Right lobe of liver (tissue), 6 donors: Measurements from ENCODE around the gene TBCC. TPM values are rescaled to one million over a fixed set of nuclear protein-coding genes. Genes with fewer than 3 reads are reported as not detected.
A peak's percentile ranks its signal among the peaks of the same experiment; 100 is the strongest.

Source experiments
- ATAC-seq, 4 donors: fragments of 200-7000 bp; cut with Tn5 transposase; one replicate each; pipeline ENCODE4 v1.9.1; 2020; ENCODE audit warnings: mild to moderate bottlenecking in 4 of 4, moderate library complexity in 4 of 4
- DNase-seq, 3 donors: peaks; one replicate each; pipeline ENCODE4 v3.0.0-alpha.2; 2020
- H3K27ac ChIP-seq, 3 donors: fragments of 200-600 bp; one replicate each; pipeline ENCODE4 v1.8.0; 2022
- H3K27me3 ChIP-seq, 2 donors: fragments of 200-600 bp; one replicate each; pipeline ENCODE4 v1.8.0; 2022
- H3K36me3 ChIP-seq, 4 donors: fragments of 200-600 bp; sonication (generic) in 1 of 4; one replicate each; pipeline versions ENCODE4 v1.5.1 to v1.8.0; 2017 to 2022; ENCODE audit warnings: control low read depth in 1 of 4
- H3K4me1 ChIP-seq, 4 donors: fragments of 200-600 bp; sonication (generic) in 1 of 4; one replicate each; pipeline versions ENCODE4 v1.5.1 to v1.8.0; 2017 to 2022; ENCODE audit warnings: control low read depth in 1 of 4
- H3K4me3 ChIP-seq, 3 donors: fragments of 200-600 bp; one replicate each; pipeline ENCODE4 v1.8.0; 2022
- H3K9me3 ChIP-seq, 4 donors: fragments of 200-600 bp; sonication (generic) in 1 of 4; one replicate each; pipeline versions ENCODE4 v1.5.1 to v1.8.0; 2017 to 2022; ENCODE audit warnings: control low read depth in 1 of 4
- CTCF ChIP-seq, 4 donors: fragments of 200-600 bp in 3 of 4; fragments of 450-650 bp in 1 of 4; IDR thresholded peaks; one replicate each; pipeline versions ENCODE4 v1.5.1 to v1.8.0; 2016 to 2022; ENCODE audit warnings: antibody characterized with exemption in 4 of 4, mild to moderate bottlenecking in 2 of 4
- POLR2A ChIP-seq: fragments of 450-650 bp; IDR thresholded peaks from one replicate; pipeline ENCODE4 v1.6.1; 2017; ENCODE audit warnings: antibody characterized with exemption, mild to moderate bottlenecking
- WGBS: methylation state at CpG from one replicate; pipeline ENCODE4 v1.1.6; 2018; ENCODE audit warnings: low coverage, low lambda C conversion rate; ENCODE audit not compliant: insufficient coverage; ENCODE audit errors: missing lambda C conversion rate; 5-methylcytosine and 5-hydroxymethylcytosine counted together
- intact Hi-C, 2 donors: fragments of 100-400 bp; cut with DNase I; formaldehyde crosslinking; loops; one replicate each; pipeline versions ENCODE4 v1.11.2 to v1.14.1; 2022
- total RNA-seq, 6 experiments: library from RNA; depleted of rRNA in 2 of 6; stranded (reverse); fragments of >200 nt in 2 of 6; fragmentation: NEBNext Ultra II Directional in 3 of 6; extraction: Animal tissue kit (Norgen Biotek cat#: 25700) in 3 of 6; gene quantifications; one replicate each; pipeline versions ENCODE4 v1.1.0 to v1.2.4, GENCODE V29; 2016 to 2023
- donor health status: DM: no; HTN: yes; CAD: no.
- donor health status: DM: no; HTN: no; CAD: no.
- donor health status: DM: no; HTN: no; CAD: no.
- donor health status: DM: no; HTN: yes; CAD: no.
- donor health status: DM: no; HTN: yes; CAD: no.

TBCC gene
- total RNA-seq, 6 experiments from 2014 or later: 5.4 to 12.2 (median 6.3) TPM

GRCh38 chr6:42724825-42725224 is 21.1 kb downstream of the TBCC start:
- intact Hi-C loops: no loop called here
- no peak for ATAC-seq
- Histone ChIP-seq H3K4me3 (no peak overlapping the region), H3K27me3 (no peaks in the 10 kb centered on the region), H3K4me1 (peaks cover 0 to 7% (median under 1%) of the 10 kb centered on the region in 4 donors), H3K36me3 (no peaks in the 10 kb centered on the region), H3K9me3 (no peaks in the 10 kb centered on the region), H3K27ac (no peak overlapping the region)
- TF ChIP-seq POLR2A: no peak
- no peak for TF ChIP-seq CTCF (IDR thresholded peaks at IDR 0.05)
- DNase-seq: no peak

GRCh38 chr6:42722497-42722896 is 23.4 kb downstream of the TBCC start, which contains the start of gene PRPH2:
TSS of gene PRPH2 (minus strand) at chr6:42722597. CDS start at chr6:42722334, 263 bp downstream.
- H3K4me3 ChIP-seq: no peak within 1 kb of the TSS
- no peak for ATAC-seq
- intact Hi-C loops: no loop called here
- TF ChIP-seq CTCF (IDR thresholded peaks at IDR 0.05) (no peak), POLR2A (no peak)
- H3K27ac ChIP-seq: no peak within 1 kb of the TSS
- 50% methylated on average over 1 of the region's 6 CpGs for WGBS
- no peaks in the 10 kb centered on the region for H3K27me3 ChIP-seq
- DNase-seq: no peak
- H3K4me1 ChIP-seq: peaks cover 0 to 7% (median under 1%) of the 10 kb centered on the region in 4 donors
- H3K9me3 ChIP-seq: no peaks in the 10 kb centered on the region
- H3K36me3 ChIP-seq: no peaks in the 10 kb centered on the region

- intact Hi-C loops: no loop called here
- ATAC-seq: peak in 1 of 4 donors; percentile 44
- no peak overlapping the region for H3K4me3 ChIP-seq
These were observed 25.2 kb downstream of the TBCC start for GRCh38 chr6:42720739-42721138.

GRCh38 chr6:42715871-42716270 is 30.0 kb downstream of the TBCC start:
- no peak for DNase-seq
- WGBS: 73% methylated on average over 2 of the region's 4 CpGs

More at GRCh38 chr6:42720739-42721138, 25.2 kb downstream of the TBCC start:
- no peak for TF ChIP-seq POLR2A
- no peak for TF ChIP-seq CTCF (IDR thresholded peaks at IDR 0.05)
- 60% methylated on average over 8 of the region's 8 CpGs for WGBS
- Histone ChIP-seq H3K9me3 (no peaks in the 10 kb centered on the region), H3K36me3 (no peaks in the 10 kb centered on the region), H3K4me1 (no peaks in the 10 kb centered on the region), H3K27me3 (no peaks in the 10 kb centered on the region), H3K27ac (no peak overlapping the region)
- no peak for DNase-seq

More at GRCh38 chr6:42715871-42716270, 30.0 kb downstream of the TBCC start:
- Histone ChIP-seq H3K4me1 (no peaks in the 10 kb centered on the region), H3K9me3 (no peaks in the 10 kb centered on the region), H3K4me3 (no peak overlapping the region), H3K27me3 (no peaks in the 10 kb centered on the region), H3K27ac (no peak overlapping the region), H3K36me3 (no peaks in the 10 kb centered on the region)
- no peak for ATAC-seq
- TF ChIP-seq CTCF (IDR thresholded peaks at IDR 0.05) (no peak), POLR2A (no peak)
- intact Hi-C loops: no loop called here
